HEK293 (cell line): ENCODE data around the gene ZNRF2.

Source experiments
- CTCF ChIA-PET: fragments of 350-600 bp; formaldehyde crosslinking; extraction: SDS; loops from one replicate; lab custom pipeline; 2021; ENCODE audit warnings: antibody characterized with exemption; lab: Yijun Ruan, JAX
- POLR2A ChIA-PET: fragments of 300-600 bp; formaldehyde crosslinking; extraction: SDS; loops from one replicate; lab custom pipeline; 2020; ENCODE audit warnings: antibody characterized with exemption, inconsistent platforms; lab: Yijun Ruan, JAX
- H3K27ac ChIP-seq: fragments of 200-500 bp; sonication (Bioruptor generic); 2 replicates; pipeline ENCODE4 v1.5.1; 2014; ENCODE audit warnings: low read depth, low read length, control low read depth, inconsistent platforms; ENCODE audit errors: extremely low read depth
- H3K36me3 ChIP-seq, 2 experiments: fragments of 200-500 bp in 1 of 2; sonication (Bioruptor generic) in 1 of 2; 1 replicate in 1 of 2; 2 replicates in 1 of 2; pipeline ENCODE4 v1.5.1; 2014 to 2017; ENCODE audit warnings: inconsistent platforms in 2 of 2, low read length in 2 of 2; ENCODE audit not compliant: control insufficient read depth in 2 of 2, insufficient read depth in 1 of 2
- H3K4me1 ChIP-seq: fragments of 200-500 bp; sonication (Bioruptor generic); 2 replicates; pipeline ENCODE4 v1.5.1; 2014; ENCODE audit warnings: mild to moderate bottlenecking, low read length, inconsistent platforms; ENCODE audit not compliant: control insufficient read depth, insufficient read depth
- H3K4me3 ChIP-seq: 2 replicates; pipeline ENCODE4 v1.5.1; 2011; ENCODE audit warnings: low read depth, mild to moderate bottlenecking, control low read depth, low read length, moderate library complexity
- H3K9me3 ChIP-seq: fragments of 200-500 bp; sonication (Bioruptor generic); 2 replicates; pipeline ENCODE4 v1.5.1; 2014; ENCODE audit warnings: low read depth, low read length, inconsistent platforms; ENCODE audit not compliant: control insufficient read depth, insufficient read depth
- BCL11A ChIP-seq: fragments of 450-650 bp; formaldehyde crosslinking; IDR thresholded peaks from 2 replicates; pipeline ENCODE4 v1.5.1; 2016; ENCODE audit warnings: low read depth, missing biosample characterization, missing genetic modification characterization
- OSR2 ChIP-seq: fragments of 450-650 bp; formaldehyde crosslinking; IDR thresholded peaks from 2 replicates; pipeline ENCODE4 v1.5.1; 2016; ENCODE audit warnings: missing biosample characterization, missing genetic modification characterization
- REPIN1 ChIP-seq: fragments of 450-650 bp; formaldehyde crosslinking; IDR thresholded peaks from 2 replicates; pipeline ENCODE4 v1.5.1; 2017; ENCODE audit warnings: missing biosample characterization, missing genetic modification characterization, low read depth
- SP3 ChIP-seq: fragments of 450-650 bp; formaldehyde crosslinking; IDR thresholded peaks from 2 replicates; pipeline ENCODE4 v1.5.1; 2016; ENCODE audit warnings: missing biosample characterization, missing genetic modification characterization
- SP7 ChIP-seq: fragments of 450-650 bp; formaldehyde crosslinking; IDR thresholded peaks from 2 replicates; pipeline ENCODE4 v1.5.1; 2016; ENCODE audit warnings: missing biosample characterization, missing genetic modification characterization
- YY1 ChIP-seq: fragments of 450-650 bp; formaldehyde crosslinking; IDR thresholded peaks from 2 replicates; pipeline ENCODE4 v1.5.1; 2018; ENCODE audit warnings: missing biosample characterization, missing genetic modification characterization
- ZBTB21 ChIP-seq: fragments of 450-650 bp; formaldehyde crosslinking; IDR thresholded peaks from 2 replicates; pipeline ENCODE4 v1.5.1; 2017; ENCODE audit warnings: missing biosample characterization, missing genetic modification characterization
- ZBTB7A ChIP-seq: fragments of 450-650 bp; formaldehyde crosslinking; IDR thresholded peaks from 2 replicates; pipeline ENCODE4 v1.5.1; 2016; ENCODE audit warnings: low read depth, missing biosample characterization, missing genetic modification characterization
- ZNF157 ChIP-seq: fragments of 450-650 bp; formaldehyde crosslinking; IDR thresholded peaks from 2 replicates; pipeline ENCODE4 v1.5.1; 2016; ENCODE audit warnings: missing biosample characterization, missing genetic modification characterization
- ZNF221 ChIP-seq: fragments of 450-650 bp; formaldehyde crosslinking; IDR thresholded peaks from 2 replicates; pipeline ENCODE4 v1.5.1; 2017; ENCODE audit warnings: missing biosample characterization, missing genetic modification characterization, borderline replicate concordance
- ZNF248 ChIP-seq: fragments of 450-650 bp; formaldehyde crosslinking; IDR thresholded peaks from 2 replicates; pipeline ENCODE4 v1.5.1; 2017; ENCODE audit warnings: missing biosample characterization, missing genetic modification characterization
- ZNF311 ChIP-seq: fragments of 450-650 bp; formaldehyde crosslinking; IDR thresholded peaks from 2 replicates; pipeline ENCODE4 v1.5.1; 2017; ENCODE audit warnings: missing biosample characterization, missing genetic modification characterization, borderline replicate concordance
- ZNF366 ChIP-seq: fragments of 450-650 bp; formaldehyde crosslinking; conservative IDR thresholded peaks from 2 replicates; pipeline ENCODE4 v1.5.1; 2016; ENCODE audit warnings: missing biosample characterization, missing genetic modification characterization
- ZNF404 ChIP-seq: fragments of 450-650 bp; formaldehyde crosslinking; IDR thresholded peaks from 2 replicates; pipeline ENCODE4 v1.5.1; 2017; ENCODE audit warnings: missing biosample characterization, missing genetic modification characterization
- ZNF549 ChIP-seq: fragments of 450-650 bp; IDR thresholded peaks from 2 replicates; pipeline ENCODE4 v1.5.1; 2018; ENCODE audit warnings: missing biosample characterization, missing genetic modification characterization, mild to moderate bottlenecking, inconsistent platforms, moderate library complexity
- ZNF585B ChIP-seq: fragments of 450-650 bp; formaldehyde crosslinking; IDR thresholded peaks from 2 replicates; pipeline ENCODE4 v1.5.1; 2016; ENCODE audit warnings: missing biosample characterization, missing genetic modification characterization
- ZNF624 ChIP-seq: fragments of 450-650 bp; formaldehyde crosslinking; IDR thresholded peaks from 2 replicates; pipeline ENCODE4 v1.5.1; 2017; ENCODE audit warnings: missing biosample characterization, missing genetic modification characterization
- ZNF629 ChIP-seq: fragments of 450-650 bp; formaldehyde crosslinking; IDR thresholded peaks from 2 replicates; pipeline ENCODE4 v1.5.1; 2017; ENCODE audit warnings: missing biosample characterization, missing genetic modification characterization
- ZNF843 ChIP-seq: fragments of 450-650 bp; formaldehyde crosslinking; IDR thresholded peaks from 2 replicates; pipeline ENCODE4 v1.5.1; 2016; ENCODE audit warnings: missing biosample characterization, missing genetic modification characterization
- ZSCAN16 ChIP-seq: fragments of 450-650 bp; formaldehyde crosslinking; IDR thresholded peaks from 2 replicates; pipeline ENCODE4 v1.5.1; 2016; ENCODE audit warnings: missing biosample characterization, missing genetic modification characterization
- TF ChIP-seq, protein P1 (sequence below): fragments of 450-650 bp; formaldehyde crosslinking; IDR thresholded peaks from 2 replicates; pipeline ENCODE4 v1.5.1; 2016; ENCODE audit warnings: missing biosample characterization, missing genetic modification characterization
- TF ChIP-seq, protein P2 (sequence below): fragments of 450-650 bp; formaldehyde crosslinking; optimal IDR thresholded peaks from 2 replicates; pipeline ENCODE3; 2016; ENCODE audit warnings: missing biosample characterization, mild to moderate bottlenecking, missing genetic modification characterization
- TF ChIP-seq, protein P3 (sequence below): fragments of 450-650 bp; formaldehyde crosslinking; IDR thresholded peaks from 2 replicates; pipeline ENCODE4 v1.5.1; 2016; ENCODE audit warnings: missing biosample characterization, missing genetic modification characterization
- TF ChIP-seq, protein P4 (sequence below): fragments of 450-650 bp; formaldehyde crosslinking; IDR thresholded peaks from 2 replicates; pipeline ENCODE4 v1.5.1; 2016; ENCODE audit warnings: missing biosample characterization, missing genetic modification characterization

The ZNRF2 gene

DNA sequence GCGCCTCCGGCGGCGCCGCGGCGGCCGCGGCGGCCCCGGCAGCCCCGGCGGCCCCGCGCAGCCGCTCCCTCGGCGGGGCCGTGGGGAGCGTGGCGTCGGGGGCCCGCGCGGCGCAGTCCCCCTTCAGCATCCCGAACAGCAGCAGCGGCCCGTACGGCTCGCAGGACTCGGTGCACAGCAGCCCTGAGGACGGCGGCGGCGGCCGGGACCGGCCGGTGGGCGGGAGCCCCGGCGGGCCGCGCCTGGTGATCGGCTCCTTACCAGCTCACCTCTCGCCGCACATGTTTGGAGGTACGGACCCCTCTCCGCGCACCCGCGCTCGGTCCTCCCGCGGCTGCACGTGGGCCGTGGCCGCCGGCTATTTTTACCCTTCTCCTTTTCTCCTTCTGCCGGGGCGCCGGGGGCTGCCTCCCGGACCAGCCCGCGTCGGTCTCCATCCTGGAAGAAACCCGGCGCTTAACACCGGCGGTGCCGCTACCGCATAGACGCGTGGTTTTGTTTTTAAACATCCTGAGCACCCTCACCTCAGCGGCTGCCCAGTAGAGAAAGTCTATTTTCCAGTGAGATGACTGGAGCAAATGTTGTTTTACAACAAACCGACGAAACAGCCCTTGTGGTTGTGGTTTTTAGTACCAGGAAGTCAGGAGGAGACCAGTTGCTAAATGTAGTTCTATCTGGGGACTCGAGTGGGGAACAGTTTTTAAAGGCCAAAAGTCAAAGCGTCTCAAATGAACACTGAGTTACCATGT, 1.3 kb downstream of the ZNRF2 start (continued):
- TF ChIP-seq, protein P1, sequence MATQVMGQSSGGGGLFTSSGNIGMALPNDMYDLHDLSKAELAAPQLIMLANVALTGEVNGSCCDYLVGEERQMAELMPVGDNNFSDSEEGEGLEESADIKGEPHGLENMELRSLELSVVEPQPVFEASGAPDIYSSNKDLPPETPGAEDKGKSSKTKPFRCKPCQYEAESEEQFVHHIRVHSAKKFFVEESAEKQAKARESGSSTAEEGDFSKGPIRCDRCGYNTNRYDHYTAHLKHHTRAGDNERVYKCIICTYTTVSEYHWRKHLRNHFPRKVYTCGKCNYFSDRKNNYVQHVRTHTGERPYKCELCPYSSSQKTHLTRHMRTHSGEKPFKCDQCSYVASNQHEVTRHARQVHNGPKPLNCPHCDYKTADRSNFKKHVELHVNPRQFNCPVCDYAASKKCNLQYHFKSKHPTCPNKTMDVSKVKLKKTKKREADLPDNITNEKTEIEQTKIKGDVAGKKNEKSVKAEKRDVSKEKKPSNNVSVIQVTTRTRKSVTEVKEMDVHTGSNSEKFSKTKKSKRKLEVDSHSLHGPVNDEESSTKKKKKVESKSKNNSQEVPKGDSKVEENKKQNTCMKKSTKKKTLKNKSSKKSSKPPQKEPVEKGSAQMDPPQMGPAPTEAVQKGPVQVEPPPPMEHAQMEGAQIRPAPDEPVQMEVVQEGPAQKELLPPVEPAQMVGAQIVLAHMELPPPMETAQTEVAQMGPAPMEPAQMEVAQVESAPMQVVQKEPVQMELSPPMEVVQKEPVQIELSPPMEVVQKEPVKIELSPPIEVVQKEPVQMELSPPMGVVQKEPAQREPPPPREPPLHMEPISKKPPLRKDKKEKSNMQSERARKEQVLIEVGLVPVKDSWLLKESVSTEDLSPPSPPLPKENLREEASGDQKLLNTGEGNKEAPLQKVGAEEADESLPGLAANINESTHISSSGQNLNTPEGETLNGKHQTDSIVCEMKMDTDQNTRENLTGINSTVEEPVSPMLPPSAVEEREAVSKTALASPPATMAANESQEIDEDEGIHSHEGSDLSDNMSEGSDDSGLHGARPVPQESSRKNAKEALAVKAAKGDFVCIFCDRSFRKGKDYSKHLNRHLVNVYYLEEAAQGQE (tag by site-specific recombination), result no peak
- TF ChIP-seq ZNF843 (tag by site-specific recombination) (no peak), ZSCAN16 (tag by site-specific recombination) (no peak), YY1 (tag by site-specific recombination) (no peak), ZNF624 (tag by site-specific recombination) (no peak), ZNF629 (tag by site-specific recombination) (no peak), ZNF311 (tag by site-specific recombination) (no peak)
- TF ChIP-seq, protein P2, sequence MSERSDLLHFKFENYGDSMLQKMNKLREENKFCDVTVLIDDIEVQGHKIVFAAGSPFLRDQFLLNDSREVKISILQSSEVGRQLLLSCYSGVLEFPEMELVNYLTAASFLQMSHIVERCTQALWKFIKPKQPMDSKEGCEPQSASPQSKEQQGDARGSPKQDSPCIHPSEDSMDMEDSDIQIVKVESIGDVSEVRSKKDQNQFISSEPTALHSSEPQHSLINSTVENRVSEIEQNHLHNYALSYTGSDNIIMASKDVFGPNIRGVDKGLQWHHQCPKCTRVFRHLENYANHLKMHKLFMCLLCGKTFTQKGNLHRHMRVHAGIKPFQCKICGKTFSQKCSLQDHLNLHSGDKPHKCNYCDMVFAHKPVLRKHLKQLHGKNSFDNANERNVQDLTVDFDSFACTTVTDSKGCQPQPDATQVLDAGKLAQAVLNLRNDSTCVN (tag by site-specific recombination), result peak; percentile 62

DNA sequence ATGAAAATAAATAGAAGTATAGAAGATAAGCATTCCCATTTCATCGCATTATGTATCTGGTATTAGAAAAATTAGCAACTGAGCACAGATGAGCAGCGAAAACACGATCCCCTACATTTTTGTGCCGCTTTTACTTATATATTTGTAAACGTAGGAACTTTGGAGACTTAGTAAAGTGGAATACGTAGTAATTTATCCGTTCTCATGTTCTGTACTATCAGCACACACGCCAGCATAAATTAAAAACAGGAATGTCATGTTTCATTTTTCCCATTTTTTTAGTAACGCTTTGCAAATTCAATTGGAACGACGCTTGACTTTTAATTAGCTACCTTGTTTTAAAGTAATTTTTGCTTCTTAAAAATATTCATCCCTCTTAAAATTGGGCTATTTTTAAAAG, 2.4 kb downstream of the ZNRF2 start:
- ChIA-PET POLR2A (no interaction called here), CTCF (interaction anchor here (0.6 kb wide), 1 partner anchor 8 kb away, joined by 8 read pairs; no protein-coding TSS in a partner anchor)
- Histone ChIP-seq H3K36me3 (no peaks in the 10 kb centered on the region), H3K27ac (peak overlapping the region; percentile 20; the same call in 1 of the 2 replicates), H3K9me3 (no peaks in the 10 kb centered on the region), H3K4me3 (peak overlapping the region; percentile 75), H3K4me1 (peaks cover 12% of the 10 kb centered on the region)
- no peak for TF ChIP-seq ZNF366 (tag by site-specific recombination)
- TF ChIP-seq ZNF248 (tag by site-specific recombination), result no peak
- TF ChIP-seq, protein P3, sequence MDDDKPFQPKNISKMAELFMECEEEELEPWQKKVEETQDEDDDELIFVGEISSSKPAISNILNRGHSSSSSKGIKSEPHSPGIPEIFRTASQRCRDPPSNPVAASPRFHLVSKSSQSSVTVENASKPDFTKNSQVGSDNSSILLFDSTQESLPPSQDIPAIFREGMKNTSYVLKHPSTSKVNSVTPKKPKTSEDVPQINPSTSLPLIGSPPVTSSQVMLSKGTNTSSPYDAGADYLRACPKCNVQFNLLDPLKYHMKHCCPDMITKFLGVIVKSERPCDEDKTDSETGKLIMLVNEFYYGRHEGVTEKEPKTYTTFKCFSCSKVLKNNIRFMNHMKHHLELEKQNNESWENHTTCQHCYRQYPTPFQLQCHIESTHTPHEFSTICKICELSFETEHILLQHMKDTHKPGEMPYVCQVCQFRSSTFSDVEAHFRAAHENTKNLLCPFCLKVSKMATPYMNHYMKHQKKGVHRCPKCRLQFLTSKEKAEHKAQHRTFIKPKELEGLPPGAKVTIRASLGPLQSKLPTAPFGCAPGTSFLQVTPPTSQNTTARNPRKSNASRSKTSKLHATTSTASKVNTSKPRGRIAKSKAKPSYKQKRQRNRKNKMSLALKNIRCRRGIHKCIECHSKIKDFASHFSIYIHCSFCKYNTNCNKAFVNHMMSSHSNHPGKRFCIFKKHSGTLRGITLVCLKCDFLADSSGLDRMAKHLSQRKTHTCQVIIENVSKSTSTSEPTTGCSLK (tag by site-specific recombination), result no peak
- no peak for TF ChIP-seq SP3 (tag by site-specific recombination)
- TF ChIP-seq ZBTB21 (tag by site-specific recombination), result no peak
- TF ChIP-seq BCL11A (tag by site-specific recombination), result no peak
- TF ChIP-seq ZNF221, result no peak
- TF ChIP-seq SP7 (tag by site-specific recombination), result no peak
- no peak for TF ChIP-seq ZNF585B (tag by site-specific recombination)
- no peak for TF ChIP-seq ZNF549
- no peak for TF ChIP-seq ZNF404 (tag by site-specific recombination)
- TF ChIP-seq REPIN1, result no peak
- no peak for TF ChIP-seq ZNF157 (tag by site-specific recombination)
- TF ChIP-seq, protein P4, sequence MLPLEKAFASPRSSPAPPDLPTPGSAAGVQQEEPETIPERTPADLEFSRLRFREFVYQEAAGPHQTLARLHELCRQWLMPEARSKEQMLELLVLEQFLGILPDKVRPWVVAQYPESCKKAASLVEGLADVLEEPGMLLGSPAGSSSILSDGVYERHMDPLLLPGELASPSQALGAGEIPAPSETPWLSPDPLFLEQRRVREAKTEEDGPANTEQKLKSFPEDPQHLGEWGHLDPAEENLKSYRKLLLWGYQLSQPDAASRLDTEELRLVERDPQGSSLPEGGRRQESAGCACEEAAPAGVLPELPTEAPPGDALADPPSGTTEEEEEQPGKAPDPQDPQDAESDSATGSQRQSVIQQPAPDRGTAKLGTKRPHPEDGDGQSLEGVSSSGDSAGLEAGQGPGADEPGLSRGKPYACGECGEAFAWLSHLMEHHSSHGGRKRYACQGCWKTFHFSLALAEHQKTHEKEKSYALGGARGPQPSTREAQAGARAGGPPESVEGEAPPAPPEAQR (tag by site-specific recombination), result no peak
- TF ChIP-seq ZBTB7A (tag by site-specific recombination), result no peak
- no peak for TF ChIP-seq OSR2 (tag by site-specific recombination)
